CD4-positive, CD25-positive, alpha-beta regulatory T cell (primary cell): ENCODE results near the gene PDE8B. TPM values are rescaled to one million over a fixed set of nuclear protein-coding genes. Genes with fewer than 3 reads are reported as not detected.
A peak's percentile ranks its signal among the peaks of the same experiment; 100 is the strongest.

ENCODE experiments used
- ATAC-seq, 2 donors: fragments of 150-1000 bp; cut with Tn5 transposase; one replicate each; pipeline ENCODE4 v1.10.0; 2021; ENCODE audit warnings: low read depth in 2 of 2, moderate number of reproducible peaks in 2 of 2, moderate library complexity in 1 of 2
- DNase-seq, 3 donors: peaks; one replicate each; pipeline versions ENCODE4 v3.0.0 to v3.0.0-alpha.2; 2012 to 2022; ENCODE audit warnings: mixed read lengths in 1 of 3
- H3K27ac ChIP-seq: one replicate; pipeline ENCODE4 v1.7.0; 2013; ENCODE audit warnings: mild to moderate bottlenecking, low read length; ENCODE audit not compliant: insufficient read depth, poor library complexity, severe bottlenecking
- H3K27me3 ChIP-seq: one replicate; pipeline ENCODE4 v1.7.0; 2013; ENCODE audit warnings: low read length; ENCODE audit not compliant: control insufficient read depth, insufficient read depth
- H3K36me3 ChIP-seq: one replicate; pipeline ENCODE4 v1.7.0; 2013; ENCODE audit warnings: mild to moderate bottlenecking, low read length, moderate library complexity; ENCODE audit not compliant: control insufficient read depth, insufficient read depth
- H3K4me1 ChIP-seq: 2 replicates; pipeline ENCODE4 v1.7.0; 2013; ENCODE audit warnings: mild to moderate bottlenecking, low read length; ENCODE audit not compliant: insufficient read depth, control insufficient read depth, poor library complexity, severe bottlenecking
- H3K4me3 ChIP-seq: one replicate; pipeline ENCODE4 v1.7.0; 2013; ENCODE audit warnings: low read depth, mild to moderate bottlenecking, low read length, moderate library complexity
- H3K9me3 ChIP-seq, 2 experiments: 1 replicate in 1 of 2; 2 replicates in 1 of 2; pipeline ENCODE4 v1.7.0; 2013; ENCODE audit warnings: low read length in 2 of 2, mild to moderate bottlenecking in 1 of 2, moderate library complexity in 1 of 2; ENCODE audit not compliant: control insufficient read depth in 2 of 2
- H3K27ac Mint-ChIP-seq, 3 donors: one replicate each; pipeline ENCODE4 v1.8.0; 2020 to 2022; ENCODE audit warnings: mild to moderate bottlenecking in 3 of 3, mixed read lengths in 3 of 3, moderate library complexity in 2 of 3
- H3K27me3 Mint-ChIP-seq: one replicate; pipeline ENCODE4 v1.8.0; 2022; ENCODE audit warnings: mild to moderate bottlenecking, mixed read lengths
- H3K36me3 Mint-ChIP-seq: one replicate; pipeline ENCODE4 v1.8.0; 2020; ENCODE audit warnings: mixed read lengths
- H3K4me1 Mint-ChIP-seq, 4 donors: one replicate each; pipeline ENCODE4 v1.8.0; 2020 to 2022; ENCODE audit warnings: mixed read lengths in 4 of 4, mild to moderate bottlenecking in 1 of 4
- H3K4me3 Mint-ChIP-seq, 4 donors: one replicate each; pipeline ENCODE4 v1.8.0; 2020 to 2022; ENCODE audit warnings: mild to moderate bottlenecking in 4 of 4, mixed read lengths in 4 of 4, moderate library complexity in 3 of 4
- H3K9me3 Mint-ChIP-seq, 7 donors: one replicate each; pipeline ENCODE4 v1.8.0; 2020 to 2022; ENCODE audit warnings: mixed read lengths in 7 of 7, mild to moderate bottlenecking in 3 of 7, moderate library complexity in 2 of 7
- polyA plus RNA-seq, 4 donors: library from polyadenylated mRNA; unstranded; fragments of 300-500 nt; fragmentation: Illumina TruSeq; gene quantifications; one replicate each; pipeline ENCODE4 v1.2.3, GENCODE V29; 2021
- total RNA-seq: library from RNA; stranded (reverse); gene quantifications from one replicate; pipeline ENCODE4 v1.2.3, GENCODE V29; 2022

Gene PDE8B
- total and polyA plus RNA-seq, 5 donors from 2014 or later, result 0.03 to 0.09 TPM; not detected in 3

DNA sequence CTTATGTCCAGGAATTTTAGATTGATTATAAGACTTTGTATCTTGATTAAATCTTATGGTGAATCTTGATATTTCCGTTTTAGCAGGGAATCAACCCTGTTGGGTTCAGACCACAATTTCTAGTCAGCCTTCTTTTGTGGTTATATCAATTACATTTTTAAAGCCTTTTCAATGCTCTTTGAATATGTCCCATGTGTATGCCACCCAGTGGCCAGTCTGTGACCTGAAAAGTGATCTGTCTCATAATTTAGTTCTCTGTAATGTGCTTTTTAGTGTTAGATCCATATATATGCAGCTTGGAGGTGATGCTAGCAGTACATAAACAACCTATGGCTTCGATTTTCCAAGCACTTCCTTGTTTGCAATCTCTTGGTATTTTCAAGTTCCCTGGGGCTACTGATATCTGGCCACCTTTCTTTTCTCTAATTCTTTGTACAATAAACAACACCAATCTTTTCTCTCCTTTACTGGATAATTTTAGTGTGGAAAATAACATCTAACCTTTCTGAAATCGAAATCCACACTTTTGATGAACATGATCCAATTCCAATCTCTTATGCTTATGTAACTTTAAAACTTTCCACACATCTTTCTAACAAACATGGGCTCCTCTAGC, 28.8 kb downstream of the PDE8B start:
- H3K36me3 Mint-ChIP-seq, result no peaks in the 10 kb centered on the region
- Histone ChIP-seq H3K9me3 (no peaks in the 10 kb centered on the region), H3K27me3 (peaks cover 2% of the 10 kb centered on the region), H3K36me3 (no peaks in the 10 kb centered on the region), H3K4me3 (no peak overlapping the region), H3K4me1 (no peaks in the 10 kb centered on the region), H3K27ac (no peak overlapping the region)
- no peak overlapping the region for H3K27ac Mint-ChIP-seq
- DNase-seq (peak in 2 of 3 donors; percentile 3 to 39), ATAC-seq (no peak)
- H3K4me3 Mint-ChIP-seq, result no peak overlapping the region
- peaks cover 16% of the 10 kb centered on the region for H3K27me3 Mint-ChIP-seq
- H3K9me3 Mint-ChIP-seq, result peaks cover 0 to 3% (median 0%) of the 10 kb centered on the region in 7 donors
- no peaks in the 10 kb centered on the region for H3K4me1 Mint-ChIP-seq

DNA sequence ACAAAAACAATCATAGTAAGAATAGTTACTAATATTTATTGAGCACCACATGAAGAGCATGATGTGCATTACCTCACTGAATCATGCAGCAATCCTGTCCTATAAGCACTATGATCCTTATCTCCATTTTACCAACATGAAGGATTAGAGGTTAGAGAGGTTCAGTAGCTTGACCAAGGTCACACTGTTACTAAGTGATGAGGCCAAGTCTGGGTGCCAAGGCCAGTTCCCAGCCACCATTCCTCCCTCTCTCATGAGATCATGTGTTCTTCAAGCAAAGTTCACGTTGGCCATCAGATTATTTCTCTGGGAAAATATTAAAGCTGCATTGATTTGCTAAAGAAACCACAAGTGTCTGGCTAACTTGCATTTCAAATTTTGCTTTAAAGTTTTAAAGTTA, 31.0 kb downstream of the PDE8B start:
- H3K36me3 Mint-ChIP-seq, result no peaks in the 10 kb centered on the region
- peaks cover 0 to 3% (median 0%) of the 10 kb centered on the region in 7 donors for H3K9me3 Mint-ChIP-seq
- DNase-seq (no peak), ATAC-seq (no peak)
- H3K36me3 ChIP-seq, result no peaks in the 10 kb centered on the region
- H3K4me1 ChIP-seq, result no peaks in the 10 kb centered on the region
- no peak overlapping the region for H3K27ac ChIP-seq
- H3K27me3 Mint-ChIP-seq, result peaks cover 16% of the 10 kb centered on the region
- H3K27me3 ChIP-seq, result no peaks in the 10 kb centered on the region
- H3K4me3 ChIP-seq, result no peak overlapping the region
- H3K4me3 Mint-ChIP-seq, result no peak overlapping the region
- H3K4me1 Mint-ChIP-seq, result no peaks in the 10 kb centered on the region
- H3K9me3 ChIP-seq, result no peaks in the 10 kb centered on the region
- H3K27ac Mint-ChIP-seq, result no peak overlapping the region

DNA sequence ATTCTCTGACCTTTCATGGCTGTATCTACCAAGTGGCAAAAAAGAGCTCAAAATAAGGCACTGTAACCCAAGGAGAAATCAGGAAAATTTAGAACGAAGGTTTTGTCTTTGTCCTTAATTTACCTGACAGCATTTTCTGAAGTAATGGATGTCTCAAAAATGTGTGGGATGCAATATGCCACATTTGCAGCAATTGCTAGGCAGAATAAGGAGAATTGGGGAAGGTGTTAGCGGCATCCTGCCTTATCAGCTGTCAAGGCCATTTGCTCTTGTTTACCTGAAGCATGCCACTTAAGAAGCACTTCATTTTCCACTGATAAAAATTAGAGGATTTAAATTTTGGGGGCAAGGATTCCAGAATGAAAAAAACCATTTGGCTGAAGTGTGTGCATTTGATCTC, 39.0 kb downstream of the PDE8B start:
- no peak for ATAC-seq
- Histone ChIP-seq H3K27ac (no peak overlapping the region), H3K36me3 (no peaks in the 10 kb centered on the region), H3K9me3 (no peaks in the 10 kb centered on the region), H3K27me3 (no peaks in the 10 kb centered on the region), H3K4me1 (no peaks in the 10 kb centered on the region), H3K4me3 (no peak overlapping the region)
- no peak for DNase-seq
- Mint-ChIP-seq H3K36me3 (no peaks in the 10 kb centered on the region), H3K4me1 (no peaks in the 10 kb centered on the region), H3K27ac (no peak overlapping the region), H3K4me3 (no peak overlapping the region), H3K27me3 (peaks cover 14% of the 10 kb centered on the region), H3K9me3 (no peaks in the 10 kb centered on the region)

DNA sequence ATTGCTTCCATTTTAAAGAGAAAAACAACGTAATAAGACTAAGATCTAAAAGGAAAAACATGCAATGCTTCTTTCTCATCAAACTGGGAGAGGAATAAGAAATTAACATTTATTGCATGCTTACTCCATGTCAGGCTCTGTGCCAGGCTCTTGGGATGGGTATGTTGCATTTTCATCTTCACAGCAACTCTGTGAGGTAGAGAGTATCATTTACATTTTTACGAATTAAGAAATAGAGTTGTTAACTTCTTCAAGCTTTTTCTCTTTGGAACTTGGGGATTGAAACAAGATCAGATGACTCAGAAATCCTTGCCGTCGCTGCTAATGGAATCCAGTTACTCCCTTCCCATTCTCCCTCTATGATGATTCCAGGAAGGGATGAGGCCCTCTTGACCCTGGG, 39.5 kb downstream of the PDE8B start:
- no peaks in the 10 kb centered on the region for H3K36me3 Mint-ChIP-seq
- no peaks in the 10 kb centered on the region for H3K4me1 Mint-ChIP-seq
- H3K9me3 Mint-ChIP-seq, result no peaks in the 10 kb centered on the region
- H3K27me3 Mint-ChIP-seq, result peaks cover 16% of the 10 kb centered on the region
- no peaks in the 10 kb centered on the region for H3K4me1 ChIP-seq
- ATAC-seq (no peak), DNase-seq (no peak)
- no peaks in the 10 kb centered on the region for H3K27me3 ChIP-seq
- no peak overlapping the region for H3K4me3 Mint-ChIP-seq
- H3K9me3 ChIP-seq, result no peaks in the 10 kb centered on the region
- no peak overlapping the region for H3K4me3 ChIP-seq
- H3K27ac ChIP-seq, result no peak overlapping the region
- H3K36me3 ChIP-seq, result no peaks in the 10 kb centered on the region
- no peak overlapping the region for H3K27ac Mint-ChIP-seq

GRCh38 chr5:77251921-77252320, 41.4 kb downstream of the PDE8B start:
- Mint-ChIP-seq H3K27ac (no peak overlapping the region), H3K27me3 (peaks cover 28% of the 10 kb centered on the region), H3K4me1 (no peaks in the 10 kb centered on the region), H3K9me3 (peaks cover 0 to under 1% (median 0%) of the 10 kb centered on the region in 7 donors), H3K4me3 (no peak overlapping the region), H3K36me3 (no peaks in the 10 kb centered on the region)
- Histone ChIP-seq H3K9me3 (no peaks in the 10 kb centered on the region), H3K36me3 (no peaks in the 10 kb centered on the region), H3K4me3 (no peak overlapping the region), H3K27me3 (no peaks in the 10 kb centered on the region), H3K27ac (no peak overlapping the region), H3K4me1 (no peaks in the 10 kb centered on the region)
- DNase-seq (no peak), ATAC-seq (no peak)

DNA sequence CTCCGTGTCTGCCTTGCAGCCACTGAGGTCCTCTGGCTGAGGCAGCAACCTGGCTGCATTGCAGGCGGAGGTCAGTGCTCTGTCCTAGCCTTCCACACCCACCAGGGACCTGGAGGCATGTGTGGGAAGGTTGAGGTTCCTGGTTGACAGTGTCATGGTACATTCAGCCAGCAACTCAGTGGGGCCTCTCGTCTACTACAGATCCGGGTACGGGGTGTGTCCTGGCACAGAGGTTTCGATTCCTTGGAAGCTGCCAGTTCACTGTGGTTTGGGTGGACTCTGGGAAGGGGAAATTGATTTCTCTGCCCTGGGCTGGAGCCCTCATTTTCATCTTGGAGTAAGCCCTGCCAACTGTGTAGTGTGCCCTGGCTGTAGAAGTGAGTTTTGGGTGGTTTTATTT, 45.1 kb downstream of the PDE8B start:
- no peak overlapping the region for H3K4me3 ChIP-seq
- Mint-ChIP-seq H3K4me1 (no peaks in the 10 kb centered on the region), H3K27me3 (peaks cover 47% of the 10 kb centered on the region), H3K9me3 (peaks cover 0 to 2% (median 0%) of the 10 kb centered on the region in 7 donors), H3K27ac (no peak overlapping the region), H3K36me3 (no peaks in the 10 kb centered on the region), H3K4me3 (no peak overlapping the region)
- no peaks in the 10 kb centered on the region for H3K4me1 ChIP-seq
- no peaks in the 10 kb centered on the region for H3K36me3 ChIP-seq
- H3K9me3 ChIP-seq, result peaks cover 0 to 2% of the 10 kb centered on the region in 2 experiments
- H3K27me3 ChIP-seq, result peaks cover 2% of the 10 kb centered on the region
- ATAC-seq, result no peak
- no peak overlapping the region for H3K27ac ChIP-seq
- no peak for DNase-seq

GRCh38 chr5:77256406-77256805, 45.9 kb downstream of the PDE8B start:
- Histone ChIP-seq H3K9me3 (peaks cover 0 to 2% of the 10 kb centered on the region in 2 experiments), H3K4me3 (no peak overlapping the region), H3K27ac (no peak overlapping the region), H3K36me3 (no peaks in the 10 kb centered on the region), H3K4me1 (no peaks in the 10 kb centered on the region), H3K27me3 (peaks cover 2% of the 10 kb centered on the region)
- ATAC-seq, result no peak
- Mint-ChIP-seq H3K4me1 (no peaks in the 10 kb centered on the region), H3K4me3 (no peak overlapping the region), H3K27me3 (peaks cover 50% of the 10 kb centered on the region), H3K9me3 (peaks cover 0 to 2% (median 0%) of the 10 kb centered on the region in 7 donors), H3K27ac (no peak overlapping the region), H3K36me3 (no peaks in the 10 kb centered on the region)
- DNase-seq, result no peak

- H3K27ac Mint-ChIP-seq, result no peak overlapping the region
- ATAC-seq (no peak), DNase-seq (no peak)
- no peaks in the 10 kb centered on the region for H3K36me3 Mint-ChIP-seq
- Histone ChIP-seq H3K4me1 (no peaks in the 10 kb centered on the region), H3K27ac (no peak overlapping the region), H3K36me3 (no peaks in the 10 kb centered on the region), H3K27me3 (peaks cover 2% of the 10 kb centered on the region), H3K4me3 (no peak overlapping the region), H3K9me3 (peaks cover 0 to 2% of the 10 kb centered on the region in 2 experiments)
- no peak overlapping the region for H3K4me3 Mint-ChIP-seq
- H3K27me3 Mint-ChIP-seq, result peaks cover 41% of the 10 kb centered on the region
- no peaks in the 10 kb centered on the region for H3K4me1 Mint-ChIP-seq
- peaks cover 0 to 2% (median 0%) of the 10 kb centered on the region in 7 donors for H3K9me3 Mint-ChIP-seq
Observed at GRCh38 chr5:77258652-77259051, 48.2 kb downstream of the PDE8B start.
